Neuronal stem cell (in vitro differentiated cells): ENCODE results near the gene SPINT1.

Source experiments
- DNase-seq: peaks from one replicate; pipeline ENCODE4 v3.0.0-alpha.2; 2013; ENCODE audit warnings: low spot score
- H2AFZ ChIP-seq: one replicate; pipeline ENCODE4 v1.6.1; 2013; ENCODE audit warnings: mild to moderate bottlenecking, low read length, inconsistent platforms
- H2AK5ac ChIP-seq: 2 replicates; pipeline ENCODE4 v1.6.1; 2013; ENCODE audit warnings: low read depth, mild to moderate bottlenecking, inconsistent platforms, low read length, moderate library complexity, mixed read lengths
- H2BK120ac ChIP-seq: 2 replicates; pipeline ENCODE4 v1.6.1; 2013; ENCODE audit warnings: low read depth, mild to moderate bottlenecking, inconsistent platforms, low read length, moderate library complexity, mixed read lengths
- H2BK12ac ChIP-seq: one replicate; pipeline ENCODE4 v1.6.1; 2013; ENCODE audit warnings: low read length, inconsistent platforms
- H2BK15ac ChIP-seq: 2 replicates; pipeline ENCODE4 v1.6.1; 2013; ENCODE audit warnings: mild to moderate bottlenecking, low read length, inconsistent platforms, mixed read lengths
- H2BK5ac ChIP-seq: one replicate; pipeline ENCODE4 v1.6.1; 2013; ENCODE audit warnings: inconsistent platforms, mild to moderate bottlenecking, low read length, moderate library complexity
- H3K14ac ChIP-seq: one replicate; pipeline ENCODE4 v1.6.1; 2013; ENCODE audit warnings: low read length, inconsistent platforms
- H3K18ac ChIP-seq: 2 replicates; pipeline ENCODE4 v1.6.1; 2013; ENCODE audit warnings: low read length, inconsistent platforms
- H3K23ac ChIP-seq: 2 replicates; pipeline ENCODE4 v1.6.1; 2013; ENCODE audit warnings: low read depth, mild to moderate bottlenecking, mixed read lengths, low read length, inconsistent platforms; ENCODE audit not compliant: poor library complexity
- H3K27ac ChIP-seq: replicated peaks from 3 replicates; pipeline ENCODE4 v1.5.1; 2013; ENCODE audit warnings: low read length, inconsistent platforms
- H3K27me3 ChIP-seq, 3 experiments: 2 replicates each; pipeline ENCODE4 v1.6.1; 2013; ENCODE audit warnings: low read length in 3 of 3, mild to moderate bottlenecking in 2 of 3, inconsistent platforms in 1 of 3, low read depth in 1 of 3, mixed read lengths in 1 of 3, moderate library complexity in 1 of 3; ENCODE audit not compliant: control insufficient read depth in 3 of 3, insufficient read depth in 3 of 3
- H3K36me3 ChIP-seq, 2 donors: replicated peaks in 1 of 2; 2 replicates each; pipeline ENCODE4 v1.6.1; 2013; ENCODE audit warnings: low read length in 2 of 2; ENCODE audit not compliant: control insufficient read depth in 2 of 2, insufficient read depth in 2 of 2
- H3K4ac ChIP-seq: 2 replicates; pipeline ENCODE4 v1.6.1; 2013; ENCODE audit warnings: inconsistent platforms, mild to moderate bottlenecking, low read length, moderate library complexity
- H3K4me1 ChIP-seq, 2 donors: 1 replicate in 1 of 2; 2 replicates in 1 of 2; pipeline ENCODE4 v1.6.1; 2013; ENCODE audit warnings: low read length in 2 of 2, low read depth in 1 of 2; ENCODE audit not compliant: control insufficient read depth in 2 of 2, insufficient read depth in 1 of 2
- H3K4me2 ChIP-seq: one replicate; pipeline ENCODE4 v1.6.1; 2013; ENCODE audit warnings: mild to moderate bottlenecking, low read length, inconsistent platforms; ENCODE audit not compliant: insufficient read depth, poor library complexity, severe bottlenecking
- H3K4me3 ChIP-seq, 2 donors: 2 replicates each; pipeline ENCODE4 v1.5.1; 2013; ENCODE audit warnings: low read length in 2 of 2, mild to moderate bottlenecking in 2 of 2, inconsistent platforms in 1 of 2, moderate library complexity in 1 of 2
- H3K79me1 ChIP-seq: one replicate; pipeline ENCODE4 v1.6.1; 2013; ENCODE audit warnings: low read depth, mild to moderate bottlenecking, inconsistent platforms, low read length, moderate library complexity
- H3K9ac ChIP-seq: one replicate; pipeline ENCODE4 v1.6.1; 2013; ENCODE audit warnings: mild to moderate bottlenecking, low read depth, low read length, inconsistent platforms; ENCODE audit not compliant: poor library complexity
- H3K9me3 ChIP-seq, 2 donors: replicated peaks in 1 of 2; 2 replicates each; pipeline versions ENCODE3 to v1.6.1; 2013; ENCODE audit warnings: low read length in 2 of 2, mild to moderate bottlenecking in 2 of 2, inconsistent platforms in 1 of 2, low read depth in 1 of 2, mixed read lengths in 1 of 2, moderate library complexity in 1 of 2; ENCODE audit not compliant: control insufficient read depth in 2 of 2, insufficient read depth in 1 of 2
- H4K8ac ChIP-seq: one replicate; pipeline ENCODE4 v1.6.1; 2013; ENCODE audit warnings: low read depth, mild to moderate bottlenecking, inconsistent platforms, low read length, moderate library complexity
- H4K91ac ChIP-seq: one replicate; pipeline ENCODE4 v1.6.1; 2013; ENCODE audit warnings: low read length, low read depth, mild to moderate bottlenecking, inconsistent platforms; ENCODE audit not compliant: poor library complexity
- WGBS, 2 donors: extraction: QIAGEN DNeasy Blood & Tissue Kit; methylation state at CpG; one replicate each; pipeline ENCODE4 v1.1.7; 2013; ENCODE audit warnings: missing lambda C conversion rate in 2 of 2, mixed read lengths in 1 of 2; ENCODE audit not compliant: insufficient read length in 2 of 2, insufficient replicate concordance in 1 of 2; ENCODE audit errors: extremely low coverage in 2 of 2; 5-methylcytosine and 5-hydroxymethylcytosine counted together

SPINT1 gene

GRCh38 chr15:40863660-40864270, 19.9 kb downstream of the SPINT1 start:
- Histone ChIP-seq H4K8ac (no peak overlapping the region), H2BK15ac (no peak overlapping the region), H3K36me3 (no peaks in the 10 kb centered on the region), H3K4me3 (no peak overlapping the region), H3K9me3 (no peaks in the 10 kb centered on the region), H2BK120ac (no peak overlapping the region), H2BK5ac (no peak overlapping the region), H3K27ac (no peak overlapping the region), H3K9ac (no peak overlapping the region), H3K14ac (no peak overlapping the region), H3K4me1 (peaks cover 0 to 1% of the 10 kb centered on the region in 2 donors), H2BK12ac (no peak overlapping the region), H4K91ac (no peak overlapping the region), H3K79me1 (no peaks in the 10 kb centered on the region), H3K4ac (no peak overlapping the region), H3K18ac (no peak overlapping the region), H2AK5ac (peak overlapping the region; percentile 62), H3K27me3 (peaks cover 0 to 10% (median 0%) of the 10 kb centered on the region in 3 experiments), H3K4me2 (no peak overlapping the region), H2AFZ (no peak overlapping the region), H3K23ac (no peak overlapping the region)
- WGBS, 2 donors = no CpG with 5 or more reads among the region's 4 CpGs
- DNase-seq = no peak

- Histone ChIP-seq H3K27ac (no peak overlapping the region), H3K9ac (no peak overlapping the region), H3K18ac (no peak overlapping the region), H4K91ac (no peak overlapping the region), H2AK5ac (no peak overlapping the region), H3K4me2 (no peak overlapping the region), H2BK5ac (no peak overlapping the region), H3K36me3 (no peaks in the 10 kb centered on the region), H3K23ac (no peak overlapping the region), H3K27me3 (peaks cover 0 to 28% (median 2%) of the 10 kb centered on the region in 3 experiments), H3K4ac (no peak overlapping the region), H4K8ac (no peak overlapping the region), H3K14ac (no peak overlapping the region), H2BK12ac (no peak overlapping the region), H3K4me3 (no peak overlapping the region), H2BK15ac (no peak overlapping the region), H3K4me1 (no peaks in the 10 kb centered on the region), H2BK120ac (no peak overlapping the region), H3K9me3 (no peaks in the 10 kb centered on the region), H2AFZ (no peak overlapping the region), H3K79me1 (no peaks in the 10 kb centered on the region)
- no CpG with 5 or more reads among the region's 4 CpGs for WGBS, 2 donors
- no peak for DNase-seq
Measured at GRCh38 chr15:40867199-40867598, 23.4 kb downstream of the SPINT1 start.

- H2BK120ac ChIP-seq = no peak overlapping the region
- H3K14ac ChIP-seq = no peak overlapping the region
- no peak overlapping the region for H2BK15ac ChIP-seq
- H3K9me3 ChIP-seq = no peaks in the 10 kb centered on the region
- no peak overlapping the region for H2BK12ac ChIP-seq
- H4K8ac ChIP-seq = no peak overlapping the region
- no CpG with 5 or more reads among the region's 5 CpGs for WGBS, 2 donors
- no peak overlapping the region for H3K4me3 ChIP-seq
- H3K9ac ChIP-seq = no peak overlapping the region
- no peak overlapping the region for H3K4me2 ChIP-seq
- no peak overlapping the region for H2AK5ac ChIP-seq
- no peaks in the 10 kb centered on the region for H3K79me1 ChIP-seq
- no peak overlapping the region for H4K91ac ChIP-seq
- no peak overlapping the region for H3K4ac ChIP-seq
- no peak overlapping the region for H2BK5ac ChIP-seq
- H3K4me1 ChIP-seq = no peaks in the 10 kb centered on the region
- H3K18ac ChIP-seq = no peak overlapping the region
- no peak for DNase-seq
- no peak overlapping the region for H3K27ac ChIP-seq
- no peak overlapping the region for H2AFZ ChIP-seq
- H3K36me3 ChIP-seq = no peaks in the 10 kb centered on the region
- no peak overlapping the region for H3K23ac ChIP-seq
- H3K27me3 ChIP-seq = peaks cover 0 to 48% (median 17%) of the 10 kb centered on the region in 3 experiments
Measured at GRCh38 chr15:40869686-40870085, 25.8 kb downstream of the SPINT1 start.

DNA sequence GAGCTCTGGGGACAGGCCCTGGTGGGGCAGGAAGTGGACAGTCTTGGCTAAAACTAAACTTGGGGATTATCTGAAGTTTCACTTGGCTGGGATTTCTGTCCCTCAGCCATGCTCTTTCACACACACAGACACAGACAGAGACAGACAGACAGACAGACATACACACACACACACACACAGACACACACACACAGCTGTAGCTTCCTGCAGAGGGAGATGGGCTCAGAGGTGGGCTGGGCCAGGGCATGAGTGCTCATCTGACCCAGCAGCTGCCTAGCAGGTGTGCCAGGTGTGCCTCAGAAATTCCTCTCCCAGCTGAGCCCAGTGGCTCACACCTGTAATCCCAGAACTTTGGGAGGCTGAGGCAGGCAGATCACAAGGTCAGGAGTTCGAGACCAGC, 26.9 kb downstream of the SPINT1 start:
- Histone ChIP-seq H3K4me3 (no peak overlapping the region), H3K4ac (no peak overlapping the region), H3K9me3 (no peaks in the 10 kb centered on the region), H2AK5ac (no peak overlapping the region), H3K4me1 (no peaks in the 10 kb centered on the region), H3K79me1 (no peaks in the 10 kb centered on the region), H2AFZ (no peak overlapping the region), H4K8ac (no peak overlapping the region), H3K4me2 (no peak overlapping the region), H3K36me3 (no peaks in the 10 kb centered on the region), H2BK5ac (no peak overlapping the region), H2BK15ac (no peak overlapping the region), H2BK12ac (no peak overlapping the region), H2BK120ac (no peak overlapping the region), H3K23ac (no peak overlapping the region), H4K91ac (no peak overlapping the region), H3K27ac (no peak overlapping the region), H3K18ac (no peak overlapping the region), H3K14ac (no peak overlapping the region), H3K27me3 (peaks cover 0 to 47% (median 18%) of the 10 kb centered on the region in 3 experiments), H3K9ac (no peak overlapping the region)
- WGBS, 2 donors = no CpG with 5 or more reads among the region's 1 CpG
- no peak for DNase-seq
